Measurements from ENCODE around the gene ZNF217. TPM values are rescaled to one million over a fixed set of nuclear protein-coding genes. Genes with fewer than 3 reads are reported as not detected.

The ZNF217 gene
- polyA plus RNA-seq, 1 donor from 2014 or later = 1.9 TPM

DNA sequence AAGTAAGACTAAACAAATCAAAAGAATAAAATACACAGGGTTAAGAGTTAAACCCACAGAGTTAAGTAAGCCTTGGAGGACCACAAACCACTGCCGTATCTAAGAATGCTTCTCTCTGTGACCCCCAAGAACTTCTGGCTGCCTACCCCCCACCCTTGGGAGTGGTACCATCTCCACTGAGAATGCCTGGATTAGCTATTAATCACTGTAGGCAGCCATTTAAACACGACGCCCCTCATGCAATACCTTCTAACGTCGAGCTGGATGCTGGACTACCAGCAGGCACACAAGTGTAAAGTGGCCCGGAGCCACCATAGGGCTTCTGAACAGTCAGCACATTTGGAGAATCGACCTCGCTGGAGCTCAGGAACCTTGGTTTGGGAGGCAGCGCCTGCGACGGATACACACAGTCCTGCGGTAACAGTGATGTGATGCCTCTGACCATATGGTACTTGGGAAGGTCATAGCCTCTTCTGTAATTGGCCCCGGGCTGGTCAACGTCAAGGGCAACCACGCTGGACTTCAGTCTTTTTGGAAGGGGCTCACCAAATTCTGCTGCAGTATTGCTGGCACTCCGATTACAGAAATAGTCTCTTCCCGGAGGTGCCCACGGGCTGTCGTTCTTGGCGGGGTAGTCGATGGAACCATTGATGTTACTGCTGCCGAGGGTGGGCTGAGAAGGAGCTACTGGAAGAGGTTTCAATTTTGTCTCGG lies 18.0 kb downstream of the ZNF217 start:
- no peaks in the 10 kb centered on the region for H3K36me3 ChIP-seq (ENCODE audit: insufficient read depth, low read length)
- H3K27me3 ChIP-seq (ENCODE audit: insufficient read depth, low read depth, low read length) = no peaks in the 10 kb centered on the region
- H3K27ac ChIP-seq (ENCODE audit: low read length) = no peak overlapping the region
- H3K4me2 ChIP-seq (ENCODE audit: low read length) = no peak overlapping the region
- H3K4me3 ChIP-seq (ENCODE audit: low read length) = no peak overlapping the region
- no peak overlapping the region for H3K9ac ChIP-seq (ENCODE audit: low read length)
- TF ChIP-seq, protein P1, sequence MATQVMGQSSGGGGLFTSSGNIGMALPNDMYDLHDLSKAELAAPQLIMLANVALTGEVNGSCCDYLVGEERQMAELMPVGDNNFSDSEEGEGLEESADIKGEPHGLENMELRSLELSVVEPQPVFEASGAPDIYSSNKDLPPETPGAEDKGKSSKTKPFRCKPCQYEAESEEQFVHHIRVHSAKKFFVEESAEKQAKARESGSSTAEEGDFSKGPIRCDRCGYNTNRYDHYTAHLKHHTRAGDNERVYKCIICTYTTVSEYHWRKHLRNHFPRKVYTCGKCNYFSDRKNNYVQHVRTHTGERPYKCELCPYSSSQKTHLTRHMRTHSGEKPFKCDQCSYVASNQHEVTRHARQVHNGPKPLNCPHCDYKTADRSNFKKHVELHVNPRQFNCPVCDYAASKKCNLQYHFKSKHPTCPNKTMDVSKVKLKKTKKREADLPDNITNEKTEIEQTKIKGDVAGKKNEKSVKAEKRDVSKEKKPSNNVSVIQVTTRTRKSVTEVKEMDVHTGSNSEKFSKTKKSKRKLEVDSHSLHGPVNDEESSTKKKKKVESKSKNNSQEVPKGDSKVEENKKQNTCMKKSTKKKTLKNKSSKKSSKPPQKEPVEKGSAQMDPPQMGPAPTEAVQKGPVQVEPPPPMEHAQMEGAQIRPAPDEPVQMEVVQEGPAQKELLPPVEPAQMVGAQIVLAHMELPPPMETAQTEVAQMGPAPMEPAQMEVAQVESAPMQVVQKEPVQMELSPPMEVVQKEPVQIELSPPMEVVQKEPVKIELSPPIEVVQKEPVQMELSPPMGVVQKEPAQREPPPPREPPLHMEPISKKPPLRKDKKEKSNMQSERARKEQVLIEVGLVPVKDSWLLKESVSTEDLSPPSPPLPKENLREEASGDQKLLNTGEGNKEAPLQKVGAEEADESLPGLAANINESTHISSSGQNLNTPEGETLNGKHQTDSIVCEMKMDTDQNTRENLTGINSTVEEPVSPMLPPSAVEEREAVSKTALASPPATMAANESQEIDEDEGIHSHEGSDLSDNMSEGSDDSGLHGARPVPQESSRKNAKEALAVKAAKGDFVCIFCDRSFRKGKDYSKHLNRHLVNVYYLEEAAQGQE (IDR thresholded peaks at IDR 0.05; ENCODE audit: borderline replicate concordance) = no peak
- TF ChIP-seq EZH2 (IDR thresholded peaks at IDR 0.05; ENCODE audit: borderline replicate concordance, insufficient read depth, low read length, poor library complexity, severe bottlenecking) (no peak), MXI1 (conservative IDR thresholded peaks at IDR 0.05; ENCODE audit: poor library complexity, severe bottlenecking) (no peak), EP300 (conservative IDR thresholded peaks at IDR 0.05; ENCODE audit: poor library complexity, severe bottlenecking) (no peak), SMC3 (conservative IDR thresholded peaks at IDR 0.05; ENCODE audit: poor library complexity) (no peak), RAD21 (conservative IDR thresholded peaks at IDR 0.05) (no peak), POLR2AphosphoS5 (IDR thresholded peaks at IDR 0.05) (no peak)
- TF ChIP-seq, protein P2, sequence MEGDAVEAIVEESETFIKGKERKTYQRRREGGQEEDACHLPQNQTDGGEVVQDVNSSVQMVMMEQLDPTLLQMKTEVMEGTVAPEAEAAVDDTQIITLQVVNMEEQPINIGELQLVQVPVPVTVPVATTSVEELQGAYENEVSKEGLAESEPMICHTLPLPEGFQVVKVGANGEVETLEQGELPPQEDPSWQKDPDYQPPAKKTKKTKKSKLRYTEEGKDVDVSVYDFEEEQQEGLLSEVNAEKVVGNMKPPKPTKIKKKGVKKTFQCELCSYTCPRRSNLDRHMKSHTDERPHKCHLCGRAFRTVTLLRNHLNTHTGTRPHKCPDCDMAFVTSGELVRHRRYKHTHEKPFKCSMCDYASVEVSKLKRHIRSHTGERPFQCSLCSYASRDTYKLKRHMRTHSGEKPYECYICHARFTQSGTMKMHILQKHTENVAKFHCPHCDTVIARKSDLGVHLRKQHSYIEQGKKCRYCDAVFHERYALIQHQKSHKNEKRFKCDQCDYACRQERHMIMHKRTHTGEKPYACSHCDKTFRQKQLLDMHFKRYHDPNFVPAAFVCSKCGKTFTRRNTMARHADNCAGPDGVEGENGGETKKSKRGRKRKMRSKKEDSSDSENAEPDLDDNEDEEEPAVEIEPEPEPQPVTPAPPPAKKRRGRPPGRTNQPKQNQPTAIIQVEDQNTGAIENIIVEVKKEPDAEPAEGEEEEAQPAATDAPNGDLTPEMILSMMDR (IDR thresholded peaks at IDR 0.05; ENCODE audit: poor library complexity, severe bottlenecking) = no peak
- H3F3A ChIP-seq (ENCODE audit: insufficient read depth, low read length, poor library complexity, severe bottlenecking) = no peaks in the 10 kb centered on the region
- no peaks in the 10 kb centered on the region for H3K9me2 ChIP-seq (ENCODE audit: insufficient read depth, low read length)
- H2AFZ ChIP-seq (ENCODE audit: low read depth, low read length) = no peak overlapping the region
- no peaks in the 10 kb centered on the region for H3K9me3 ChIP-seq (ENCODE audit: low read length)
- no peaks in the 10 kb centered on the region for H4K20me1 ChIP-seq (ENCODE audit: insufficient read depth)
- peaks cover 24% of the 10 kb centered on the region for H3K79me2 ChIP-seq (replicated peaks; ENCODE audit: insufficient read depth, low read length)

DNA sequence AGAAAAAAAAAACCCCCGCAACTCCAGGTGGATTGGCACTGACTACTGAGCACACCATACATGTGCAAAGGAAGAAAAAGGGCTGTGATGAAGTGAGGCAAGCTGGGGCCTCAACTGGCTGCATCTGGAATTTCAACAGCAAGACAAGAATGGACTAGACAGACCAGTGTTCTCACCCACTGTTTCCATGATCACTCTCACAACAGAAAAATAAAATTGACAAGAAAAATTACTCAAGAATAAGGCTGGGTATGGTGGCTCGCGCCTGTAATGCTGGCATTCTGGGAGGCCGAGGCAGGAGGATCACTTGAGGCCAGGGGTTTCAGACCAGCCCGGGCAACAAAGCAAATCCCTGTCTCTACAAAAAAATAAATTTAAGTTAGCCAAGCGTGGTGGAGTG lies 18.8 kb downstream of the ZNF217 start:
- Histone ChIP-seq H3K27ac (ENCODE audit: low read length) (no peak overlapping the region), H3K36me3 (ENCODE audit: insufficient read depth, low read length) (no peaks in the 10 kb centered on the region), H3K79me2 (replicated peaks; ENCODE audit: insufficient read depth, low read length) (peaks cover 18% of the 10 kb centered on the region), H3K27me3 (ENCODE audit: insufficient read depth, low read depth, low read length) (no peaks in the 10 kb centered on the region), H4K20me1 (ENCODE audit: insufficient read depth) (no peaks in the 10 kb centered on the region), H3K4me2 (ENCODE audit: low read length) (no peak overlapping the region), H2AFZ (ENCODE audit: low read depth, low read length) (no peak overlapping the region), H3K9me3 (ENCODE audit: low read length) (no peaks in the 10 kb centered on the region), H3K9ac (ENCODE audit: low read length) (no peak overlapping the region), H3K4me3 (ENCODE audit: low read length) (no peak overlapping the region), H3K9me2 (ENCODE audit: insufficient read depth, low read length) (no peaks in the 10 kb centered on the region), H3F3A (ENCODE audit: insufficient read depth, low read length, poor library complexity, severe bottlenecking) (no peaks in the 10 kb centered on the region)
- no peak for TF ChIP-seq RAD21 (conservative IDR thresholded peaks at IDR 0.05)
- no peak for TF ChIP-seq EP300 (conservative IDR thresholded peaks at IDR 0.05; ENCODE audit: poor library complexity, severe bottlenecking)
- no peak for TF ChIP-seq TAF1 (IDR thresholded peaks at IDR 0.05; ENCODE audit: low read depth)
- no peak for TF ChIP-seq MXI1 (conservative IDR thresholded peaks at IDR 0.05; ENCODE audit: poor library complexity, severe bottlenecking)
- TF ChIP-seq, protein P1 (IDR thresholded peaks at IDR 0.05; ENCODE audit: borderline replicate concordance) = no peak
- TF ChIP-seq, protein P2 (IDR thresholded peaks at IDR 0.05; ENCODE audit: poor library complexity, severe bottlenecking) = no peak
- no peak for TF ChIP-seq EZH2 (IDR thresholded peaks at IDR 0.05; ENCODE audit: borderline replicate concordance, insufficient read depth, low read length, poor library complexity, severe bottlenecking)
- TF ChIP-seq POLR2AphosphoS5 (IDR thresholded peaks at IDR 0.05) = no peak
- TF ChIP-seq SMC3 (conservative IDR thresholded peaks at IDR 0.05; ENCODE audit: poor library complexity) = no peak
